GM21360 (cell line): ENCODE results near the gene TEDDM1.
"Not testable (repeated sequence)": the region's sequence is repeated elsewhere in the genome, so short reads cannot be mapped to it uniquely, and the experiment has no call there.

ENCODE experiments used
- ATAC-seq: cut with Tn5 transposase; IDR thresholded peaks from one replicate; pipeline ENCODE4 v1.9.1; 2021; ENCODE audit warnings: mild to moderate bottlenecking, moderate library complexity; ENCODE audit not compliant: unreplicated experiment

Gene TEDDM1

GRCh38 chr1:182381962-182382819 lies 18.3 kb downstream of the TEDDM1 start:
- no peak for ATAC-seq

DNA sequence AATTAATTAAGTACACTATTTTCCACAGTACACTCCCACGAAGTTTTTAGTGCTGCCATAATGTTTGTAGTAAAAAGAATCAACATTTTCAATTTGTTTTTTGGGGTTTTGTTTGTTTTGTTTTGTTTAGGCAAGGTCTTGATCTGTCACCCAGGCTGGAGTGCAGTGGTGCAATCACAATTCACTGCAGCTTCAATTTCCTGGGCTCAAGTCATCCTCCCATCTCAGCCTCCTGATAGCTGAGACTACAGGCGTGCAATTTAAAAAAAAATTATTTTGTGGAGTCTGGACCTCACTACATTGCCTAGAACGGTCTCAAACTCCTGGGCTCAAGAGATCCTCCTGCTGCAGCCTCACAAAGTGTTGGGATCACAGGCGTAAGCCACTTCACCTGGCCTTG lies 20.3 kb downstream of the TEDDM1 start:
- no peak for ATAC-seq

DNA sequence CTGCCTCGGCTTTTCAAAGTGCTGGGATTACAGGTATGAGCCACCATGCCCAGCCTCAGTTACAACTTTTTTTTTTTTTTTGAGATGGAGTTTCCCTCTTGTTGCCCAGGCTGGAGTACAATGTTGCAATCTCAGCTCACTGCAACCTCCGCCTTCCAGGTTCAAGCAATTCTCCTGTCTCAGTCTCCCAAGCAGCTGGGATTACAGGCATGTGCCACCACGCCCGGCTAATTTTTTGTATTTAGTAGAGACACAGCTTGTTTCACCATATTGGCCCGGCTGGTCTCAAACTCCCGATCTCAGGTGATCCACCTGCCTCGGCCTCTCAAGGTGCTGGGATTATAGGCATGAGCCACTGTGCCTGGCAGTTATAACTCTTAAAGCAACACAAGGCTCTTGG lies 20.7 kb downstream of the TEDDM1 start:
- not testable (repeated sequence) for ATAC-seq

GRCh38 chr1:182376936-182377574 lies 23.4 kb downstream of the TEDDM1 start:
- ATAC-seq: no peak

DNA sequence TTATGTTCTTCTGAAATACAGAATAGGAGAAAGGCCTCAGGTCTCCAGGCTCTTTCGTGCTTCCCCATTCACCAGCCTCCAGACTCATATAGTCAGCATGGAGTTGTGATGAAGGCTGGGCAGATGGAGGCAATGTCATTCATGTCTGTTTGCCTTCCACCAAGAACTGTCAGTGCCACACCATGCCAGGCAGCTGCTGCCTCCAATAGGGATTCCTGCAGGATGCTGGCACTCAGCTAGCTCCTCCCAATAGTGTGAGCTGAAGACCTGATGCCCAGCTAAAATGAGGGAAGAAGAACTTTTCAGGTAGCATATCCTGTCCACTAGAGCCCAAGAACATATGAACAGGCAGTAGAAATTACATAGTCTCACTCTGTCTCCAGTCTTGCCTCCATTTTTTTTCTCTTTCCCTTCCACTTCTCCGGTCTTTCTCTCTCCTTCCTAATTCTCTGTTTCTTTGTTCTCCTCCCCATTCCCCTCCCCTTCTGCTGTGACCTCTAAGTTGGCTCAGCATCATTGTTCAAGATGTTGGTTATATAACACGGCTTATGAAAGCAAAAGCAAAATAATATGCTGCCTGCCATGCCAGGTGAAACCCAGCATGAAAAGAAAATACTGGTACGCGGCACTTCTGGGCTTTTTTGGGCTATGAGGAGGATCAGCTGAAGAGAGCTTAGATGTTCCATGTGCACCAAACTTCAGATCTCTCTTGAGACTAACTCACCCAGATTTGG lies 26.2 kb downstream of the TEDDM1 start:
- ATAC-seq: no peak

GRCh38 chr1:182370532-182370931 lies 29.9 kb downstream of the TEDDM1 start:
- no peak for ATAC-seq

DNA sequence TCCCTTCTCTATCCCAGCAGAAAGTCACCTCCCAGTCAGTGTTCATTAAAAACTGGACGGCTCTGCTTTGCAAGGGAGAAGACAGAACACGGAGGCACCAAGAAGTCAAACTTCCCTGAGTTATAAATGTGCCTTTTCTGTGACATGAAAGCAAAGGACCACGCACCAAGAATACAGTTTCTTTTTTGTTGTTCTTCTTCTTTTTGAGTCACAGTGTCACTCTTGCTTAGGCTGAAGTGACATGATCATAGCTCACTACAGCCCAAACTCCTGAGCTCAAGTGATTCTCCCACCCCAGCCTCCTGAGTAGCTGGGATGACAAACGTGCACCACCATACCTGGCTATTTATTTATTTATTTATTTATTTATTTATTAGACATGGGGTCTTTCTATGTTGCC lies 31.6 kb downstream of the TEDDM1 start:
- peak; percentile 46 for ATAC-seq

GRCh38 chr1:182368358-182368757 lies 32.1 kb downstream of the TEDDM1 start:
- ATAC-seq: peak; percentile 59

- no peak for ATAC-seq
Observed at GRCh38 chr1:182367926-182368325, 32.5 kb downstream of the TEDDM1 start.

DNA sequence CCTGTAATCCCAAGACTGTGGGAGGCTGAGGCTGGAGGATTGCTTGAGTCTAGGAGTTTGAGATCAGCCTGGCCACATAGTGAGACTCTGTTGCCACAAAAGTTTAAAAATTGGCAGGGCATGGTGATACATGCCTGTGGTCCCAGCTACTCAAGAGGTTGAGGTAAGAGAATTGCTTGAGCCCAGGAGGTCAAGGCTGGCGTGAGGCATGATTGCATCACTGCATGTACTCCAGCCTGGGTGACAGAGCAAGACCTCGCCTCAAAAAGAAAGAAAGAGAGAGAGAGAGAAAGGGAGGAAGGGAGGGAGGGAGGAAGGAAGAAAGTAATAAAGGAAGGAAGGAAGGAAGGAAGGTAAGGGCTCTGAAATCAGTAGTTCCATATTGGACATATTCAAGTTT lies 33.9 kb downstream of the TEDDM1 start:
- no peak for ATAC-seq

DNA sequence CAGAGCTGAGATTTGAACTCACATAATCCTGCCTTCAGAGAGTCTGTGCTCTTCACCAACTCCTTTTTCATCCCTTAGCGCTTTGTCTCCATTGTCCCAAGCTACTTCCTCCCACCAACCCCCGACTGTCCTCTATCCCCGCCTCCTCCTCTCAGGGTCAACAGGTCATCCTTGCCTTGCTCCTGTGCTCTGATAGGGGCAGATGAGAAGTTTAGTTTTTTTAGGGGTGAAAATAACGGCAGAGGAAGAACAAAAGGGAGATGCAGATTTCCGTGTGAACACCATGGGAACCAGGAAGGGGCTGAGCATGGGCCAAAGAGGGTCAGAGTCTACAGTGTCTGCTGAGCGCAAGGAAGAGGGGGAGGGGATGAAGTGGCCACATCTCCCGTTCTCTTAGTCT lies 40.8 kb downstream of the TEDDM1 start:
- no peak for ATAC-seq

DNA sequence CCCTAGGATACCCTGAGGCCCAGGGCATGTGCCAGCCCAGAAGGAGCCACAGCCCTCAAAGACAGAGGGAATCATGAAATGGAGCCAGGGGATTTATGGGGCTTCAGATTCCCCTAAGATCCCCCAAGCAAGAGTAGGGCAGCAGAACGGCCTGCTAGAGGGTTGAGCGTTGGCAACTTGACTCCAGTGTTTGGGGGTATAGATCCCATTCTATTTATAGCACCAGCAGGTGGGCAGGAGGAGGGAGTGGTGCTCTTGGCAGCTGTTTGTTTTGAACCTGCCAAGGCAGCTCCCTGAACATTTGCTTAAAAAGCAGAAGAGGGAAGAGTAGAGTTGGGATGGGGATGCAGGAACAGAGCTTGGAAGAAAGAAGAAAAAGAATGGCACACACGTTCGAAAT lies 42.6 kb downstream of the TEDDM1 start:
- no peak for ATAC-seq

- no peak for ATAC-seq
Observed at GRCh38 chr1:182357171-182357570, 43.3 kb downstream of the TEDDM1 start.

- no peak for ATAC-seq
Observed at GRCh38 chr1:182355723-182356098, 44.8 kb downstream of the TEDDM1 start.

GRCh38 chr1:182351790-182352364 lies 48.6 kb downstream of the TEDDM1 start:
- no peak for ATAC-seq

GRCh38 chr1:182350839-182351238 lies 49.6 kb downstream of the TEDDM1 start:
- ATAC-seq: no peak

DNA sequence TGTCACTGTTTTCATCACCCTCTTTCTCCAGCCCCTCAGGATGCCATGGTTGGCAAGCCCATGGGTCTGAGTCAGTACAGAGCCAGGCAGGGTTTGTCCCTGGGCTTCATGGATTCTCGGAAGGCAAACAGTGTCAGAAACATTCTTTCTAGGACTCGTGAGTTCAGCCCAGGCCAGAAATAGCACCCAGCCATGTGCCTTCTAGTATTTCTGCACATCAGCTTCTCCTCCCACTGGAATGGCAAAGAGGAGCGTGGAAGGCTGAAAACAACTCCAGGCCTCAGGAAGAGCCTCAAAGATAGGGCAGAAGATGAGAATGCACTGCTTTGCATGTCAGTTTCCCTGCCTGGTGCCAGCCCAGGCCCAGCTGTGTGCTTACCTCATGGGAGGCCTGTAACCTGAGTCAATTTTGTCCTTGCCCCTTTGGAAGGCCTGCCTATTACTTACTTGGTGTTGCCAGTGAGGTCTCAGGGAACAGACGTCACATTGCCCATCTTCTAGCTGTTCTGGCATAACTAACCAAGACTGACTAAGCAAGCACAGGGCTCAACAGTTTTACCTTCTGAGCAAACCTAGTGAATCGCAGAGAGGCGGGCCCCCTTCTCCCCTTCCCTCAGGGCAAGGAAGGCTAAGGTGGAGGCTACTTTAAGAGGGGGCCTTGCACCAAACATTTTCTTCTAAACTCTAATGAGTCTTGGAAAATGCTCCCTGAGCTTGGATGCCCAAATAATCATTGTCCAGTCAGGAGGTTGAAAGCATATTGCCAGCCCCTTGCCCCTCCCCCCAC lies 51.3 kb downstream of the TEDDM1 start:
- no peak for ATAC-seq
